GM19043 (cell line): ENCODE data around the gene RBM24.

Source experiments
- ATAC-seq: cut with Tn5 transposase; IDR thresholded peaks from one replicate; pipeline ENCODE4 v1.9.1; 2021; ENCODE audit warnings: low read depth; ENCODE audit not compliant: unreplicated experiment

Gene RBM24

GRCh38 chr6:17339308-17339670 lies 58.1 kb downstream of the RBM24 start:
- no peak for ATAC-seq

GRCh38 chr6:17341117-17341805 lies 60.1 kb downstream of the RBM24 start:
- ATAC-seq, result no peak

GRCh38 chr6:17341891-17342290 lies 60.7 kb downstream of the RBM24 start:
- ATAC-seq, result no peak

- no peak for ATAC-seq
These were observed 62.1 kb downstream of the RBM24 start for GRCh38 chr6:17343215-17343614.
